Vagina (tissue), 2 donors: Measurements from ENCODE around the gene NEUROG2.

Experiments used
- POLR2A ChIP-seq, 2 donors: fragments of 450-650 bp; IDR thresholded peaks; one replicate each; pipeline ENCODE4 v1.6.1; 2017; ENCODE audit warnings: antibody characterized with exemption in 2 of 2, mild to moderate bottlenecking in 2 of 2, moderate library complexity in 2 of 2
- POLR2AphosphoS5 ChIP-seq, 2 donors: sonication (generic); formaldehyde crosslinking; IDR thresholded peaks; one replicate each; pipeline ENCODE4 v1.9.0; 2017; ENCODE audit warnings: antibody characterized with exemption in 2 of 2, mild to moderate bottlenecking in 2 of 2, low read depth in 1 of 2; ENCODE audit not compliant: insufficient read depth in 1 of 2

DNA sequence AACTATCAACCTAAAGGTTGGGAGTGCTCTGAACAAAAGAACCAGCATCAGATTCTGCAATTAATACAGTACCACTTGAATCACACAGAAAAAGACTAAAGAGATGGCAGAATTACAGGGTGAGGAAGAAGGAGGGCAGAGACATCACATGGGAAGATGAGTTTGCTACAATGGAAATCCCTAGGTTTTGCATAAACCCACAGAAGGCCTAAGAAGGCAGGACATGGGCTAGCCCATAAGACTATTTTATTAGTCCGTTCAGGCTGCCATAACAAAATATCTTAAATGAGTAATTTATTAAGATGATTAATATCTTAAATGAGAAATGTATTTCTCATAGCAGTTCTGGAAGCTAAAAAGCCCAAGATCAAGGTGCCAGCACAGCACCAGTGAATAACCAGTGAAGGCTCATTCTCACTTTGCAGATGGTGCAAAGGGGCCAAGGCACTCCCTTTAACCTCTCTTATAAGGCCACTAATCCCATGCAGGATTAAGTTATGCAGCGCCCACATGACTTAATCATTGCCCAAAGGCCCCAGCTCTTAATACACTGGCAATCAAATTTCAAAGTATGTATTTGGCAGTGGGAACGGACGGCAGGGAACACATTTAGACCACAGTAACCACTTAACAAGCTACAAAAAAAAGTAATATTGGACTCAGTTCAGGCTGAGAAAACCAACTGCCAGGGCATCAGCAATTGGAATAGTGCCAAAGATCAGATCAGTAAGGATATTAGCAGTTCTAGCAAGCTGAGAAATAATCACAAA lies 47.6 kb upstream of the NEUROG2 start:
- TF ChIP-seq POLR2A (IDR thresholded peaks at IDR 0.05): no peak
- TF ChIP-seq POLR2AphosphoS5 (IDR thresholded peaks at IDR 0.05; ENCODE audit: insufficient read depth in 1 of 2, low read depth in 1 of 2): no peak
